NCI-H1417 treated with DMSO at 0.1 percent for 48 hours (cell line): ENCODE results near the gene SPDYE5.
"Not testable (repeated sequence)": the region's sequence is repeated elsewhere in the genome, so short reads cannot be mapped to it uniquely, and the experiment has no call there.

Experiments
- DNase-seq: peaks from one replicate; lab custom pipeline; 2025; lab: John Stamatoyannopoulos, UW

SPDYE5 gene, protein sequence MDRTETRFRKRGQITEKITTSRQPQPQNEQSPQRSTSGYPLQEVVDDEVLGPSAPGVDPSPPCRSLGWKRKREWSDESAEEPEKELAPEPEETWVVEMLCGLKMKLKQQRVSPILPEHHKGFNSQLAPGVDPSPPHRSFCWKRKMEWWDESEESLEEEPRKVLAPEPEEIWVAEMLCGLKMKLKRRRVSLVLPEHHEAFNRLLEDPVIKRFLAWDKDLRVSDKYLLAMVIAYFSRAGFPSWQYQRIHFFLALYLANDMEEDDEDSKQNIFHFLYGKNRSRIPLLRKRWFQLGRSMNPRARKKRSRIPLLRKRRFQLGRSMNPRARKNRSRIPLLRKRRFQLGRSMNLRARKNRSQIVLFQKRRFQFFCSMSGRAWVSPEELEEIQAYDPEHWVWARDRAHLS

GRCh38 chr7:75492020-75492419 is at the start of gene SPDYE5:
TSS of gene SPDYE5 (plus strand) at chr7:75492320. CDS start at chr7:75494048, 1,728 bp downstream.
- DNase-seq = not testable (repeated sequence)

DNA sequence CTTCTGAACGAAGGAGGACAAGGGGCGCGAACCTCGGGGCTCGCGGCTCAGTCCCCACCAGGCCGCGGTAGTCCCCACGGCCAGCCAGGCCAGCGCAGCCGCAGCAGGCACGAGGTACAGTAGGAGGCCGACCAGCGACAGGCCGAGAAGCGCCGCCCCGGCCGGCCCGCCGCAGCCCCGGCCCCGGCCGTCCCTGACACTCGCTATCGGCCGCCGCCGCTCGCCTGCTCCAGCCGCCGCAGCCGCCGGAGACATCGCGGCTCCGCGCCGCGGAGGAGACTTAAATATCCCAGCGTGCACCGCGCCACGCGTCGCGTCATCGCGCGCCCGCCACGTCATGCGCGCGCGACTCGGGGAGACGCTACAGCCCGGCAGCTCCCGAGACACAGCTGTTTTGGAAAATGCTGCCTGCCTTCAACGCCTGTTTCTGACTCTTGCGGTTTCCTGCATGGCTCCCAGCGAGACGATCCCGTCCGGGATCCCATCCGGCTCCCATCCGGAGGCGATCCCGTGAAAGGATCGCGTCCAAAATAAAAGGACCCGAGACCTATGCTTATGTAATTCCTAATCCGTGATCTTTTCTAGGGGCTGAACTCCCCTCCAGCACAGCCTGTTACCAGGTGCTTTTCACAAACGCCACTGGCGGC is 49.5 kb upstream of the SPDYE5 start:
- DNase-seq = not testable (repeated sequence)

DNA sequence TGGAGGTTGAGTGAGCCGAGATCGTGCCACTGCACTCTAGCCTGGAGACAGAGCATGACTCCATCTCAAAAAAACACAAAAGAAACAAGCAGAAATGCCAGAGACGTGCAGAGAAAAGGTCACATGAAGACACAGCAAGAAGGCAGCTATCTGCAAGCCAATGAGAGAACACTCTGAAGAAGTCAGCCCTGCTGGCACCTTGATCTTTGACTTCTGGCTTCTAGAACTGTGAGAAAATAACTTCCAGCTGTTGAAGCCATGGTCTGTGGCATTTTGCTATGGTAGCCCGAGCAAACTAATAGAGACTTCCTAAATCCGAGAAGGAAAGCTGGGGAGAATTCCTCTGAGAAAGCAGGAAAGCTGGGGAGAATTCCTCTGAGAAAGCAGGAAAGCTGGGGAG is 42.2 kb upstream of the SPDYE5 start:
- not testable (repeated sequence) for DNase-seq

DNA sequence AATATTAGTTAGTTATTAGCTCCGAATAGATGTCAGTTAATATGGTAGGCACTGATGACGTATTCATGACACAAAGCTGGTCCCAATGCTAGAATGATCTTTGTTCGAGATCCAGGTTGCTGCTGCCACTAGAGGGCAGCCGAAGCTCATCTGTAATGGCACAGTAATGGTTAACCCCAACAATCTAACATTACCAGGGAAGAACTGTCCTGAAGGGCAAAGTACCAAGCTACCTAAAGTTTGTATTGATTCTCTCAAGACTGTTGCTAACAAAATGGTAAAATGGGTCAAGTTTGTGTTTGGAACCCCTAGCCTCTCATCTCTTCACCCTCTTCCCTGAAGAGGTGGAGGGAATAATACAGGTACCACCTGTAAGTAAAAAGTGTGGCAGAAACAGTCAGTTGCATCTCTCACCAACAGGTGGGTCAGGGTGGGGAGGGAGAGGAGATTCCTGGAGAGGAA is 39.6 kb upstream of the SPDYE5 start:
- DNase-seq = not testable (repeated sequence)

GRCh38 chr7:75456403-75456802 is 35.7 kb upstream of the SPDYE5 start:
- not testable (repeated sequence) for DNase-seq

DNA sequence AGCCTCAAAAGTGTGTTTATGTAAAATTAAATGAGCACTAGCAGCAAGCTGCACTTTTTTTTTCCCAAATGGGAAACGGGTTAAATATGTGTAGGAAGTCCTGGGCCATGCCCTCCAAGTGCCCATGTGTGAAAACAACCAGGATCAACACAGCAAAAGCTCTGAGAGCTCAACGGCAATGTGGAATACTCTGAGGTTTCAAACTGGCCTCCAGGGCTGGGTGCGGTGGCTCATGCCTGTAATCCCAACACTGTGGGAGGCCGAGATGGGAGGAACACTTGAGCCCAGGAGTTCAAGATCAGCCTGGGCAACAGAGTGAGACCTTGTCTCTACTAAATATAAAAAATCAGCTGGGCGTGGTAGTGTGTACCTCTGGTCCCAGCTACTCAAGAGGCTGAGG is 34.1 kb upstream of the SPDYE5 start:
- DNase-seq = not testable (repeated sequence)

- not testable (repeated sequence) for DNase-seq
Measured at GRCh38 chr7:75460541-75460940, 31.6 kb upstream of the SPDYE5 start.

GRCh38 chr7:75470166-75470565 is 22.0 kb upstream of the SPDYE5 start:
- not testable (repeated sequence) for DNase-seq

DNA sequence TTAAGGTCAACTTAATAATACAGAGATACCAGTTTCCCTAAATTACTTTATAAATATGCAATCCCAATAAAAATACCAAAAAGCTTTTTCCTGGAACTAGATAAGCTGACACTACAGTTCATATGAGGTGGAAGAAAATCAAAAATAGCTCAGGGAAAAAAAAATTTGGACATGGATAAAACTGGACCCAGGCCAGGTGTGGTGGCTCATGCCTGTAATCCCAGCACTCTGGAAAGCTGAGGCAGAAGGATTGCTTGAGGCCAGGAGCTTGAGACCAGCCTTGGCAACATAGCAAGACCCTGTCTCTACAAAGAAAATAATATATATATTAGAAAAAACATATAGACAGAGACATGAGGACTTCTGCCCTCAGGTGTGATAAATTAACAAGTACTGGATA is 14.7 kb upstream of the SPDYE5 start:
- not testable (repeated sequence) for DNase-seq

DNA sequence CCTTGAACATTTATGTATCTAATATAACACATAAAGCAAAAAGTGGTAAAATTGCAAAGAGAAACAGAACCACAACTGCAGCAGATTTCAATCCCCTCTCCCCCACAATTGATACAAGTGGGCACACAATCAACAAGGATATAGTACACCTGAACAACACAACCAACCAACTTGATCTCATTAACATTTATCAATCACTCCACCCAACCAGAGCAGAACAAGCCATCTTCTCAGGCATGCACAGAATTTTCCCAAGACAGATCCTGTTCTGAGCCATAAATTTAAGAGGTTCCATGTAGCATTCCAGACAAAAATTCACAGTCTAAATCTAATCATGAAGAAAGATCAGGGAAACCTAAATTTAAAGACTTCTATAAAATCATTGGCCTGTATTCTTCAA is 11.8 kb upstream of the SPDYE5 start:
- DNase-seq = not testable (repeated sequence)

DNA sequence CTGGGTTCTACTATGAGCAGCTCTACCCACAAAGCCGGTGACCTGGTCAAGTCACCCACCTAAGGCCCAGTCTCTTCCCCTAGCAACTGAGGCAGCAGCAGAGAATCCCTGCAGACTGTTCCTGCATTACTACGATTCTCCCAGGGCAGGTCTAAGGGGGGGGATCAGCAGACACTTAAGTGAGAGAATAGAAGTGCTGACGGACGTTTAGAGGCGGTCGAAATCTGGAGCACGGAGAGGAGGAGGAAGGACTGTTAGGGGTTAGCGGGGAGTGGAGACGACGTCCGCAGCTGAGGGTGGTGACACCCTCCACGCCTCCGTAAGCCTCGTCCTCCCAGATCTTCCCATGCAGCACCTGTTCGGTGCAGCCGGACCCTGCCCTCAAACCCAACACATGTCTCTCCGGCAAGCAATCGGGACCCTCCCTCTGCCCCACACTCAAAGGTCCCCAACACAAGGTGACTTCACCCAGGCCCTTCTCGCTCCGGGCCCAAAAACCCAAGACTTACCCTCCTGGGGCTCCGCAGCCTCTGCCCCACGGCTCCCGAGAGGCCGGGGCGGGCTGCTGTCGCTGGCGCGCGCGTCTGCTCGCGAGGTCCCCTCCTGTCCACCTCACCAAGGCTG is 6.7 kb upstream of the SPDYE5 start:
- DNase-seq = not testable (repeated sequence)

DNA sequence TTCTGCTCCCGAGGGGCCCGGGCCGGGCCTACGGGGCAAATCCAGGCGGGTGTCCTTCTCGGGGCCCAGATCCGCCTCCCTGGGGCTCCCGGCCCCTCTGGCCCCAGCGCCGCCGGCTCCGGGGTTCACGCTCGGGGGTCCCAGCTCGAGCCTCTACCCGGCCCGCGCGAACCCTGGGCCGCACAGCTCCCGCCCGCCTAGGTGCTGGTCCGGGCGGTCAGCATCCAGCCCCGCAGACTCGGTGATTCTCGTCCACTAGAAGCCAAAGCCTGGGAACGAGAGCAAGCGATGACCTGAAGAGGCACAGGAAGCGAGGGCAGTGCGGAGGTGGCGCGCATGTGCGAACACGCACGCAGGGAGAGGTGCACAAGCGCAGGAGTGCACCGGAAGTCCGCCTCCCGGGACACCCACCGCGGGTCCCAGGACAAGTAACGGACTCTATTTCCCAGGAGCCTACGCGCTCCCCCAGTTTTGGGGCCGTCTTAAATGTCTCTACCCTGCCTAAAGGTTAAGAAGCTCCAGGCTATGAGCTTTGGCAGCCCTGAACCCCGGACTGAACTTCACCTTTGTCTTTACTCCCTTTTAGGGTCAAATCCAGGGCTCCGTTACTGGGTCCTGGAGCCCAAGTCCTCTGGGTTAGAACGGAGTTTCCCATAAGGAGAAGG is 6.0 kb upstream of the SPDYE5 start, which contains the start of gene POM121C:
Gene POM121C (minus strand): TSS at position 321 of the 665 bp plus-strand sequence. CDS start 44,803 bp downstream, outside the sequence.
- DNase-seq = peak; percentile 31

- DNase-seq = not testable (repeated sequence)
Measured at GRCh38 chr7:75509033-75509432, 16.9 kb downstream of the SPDYE5 start.

DNA sequence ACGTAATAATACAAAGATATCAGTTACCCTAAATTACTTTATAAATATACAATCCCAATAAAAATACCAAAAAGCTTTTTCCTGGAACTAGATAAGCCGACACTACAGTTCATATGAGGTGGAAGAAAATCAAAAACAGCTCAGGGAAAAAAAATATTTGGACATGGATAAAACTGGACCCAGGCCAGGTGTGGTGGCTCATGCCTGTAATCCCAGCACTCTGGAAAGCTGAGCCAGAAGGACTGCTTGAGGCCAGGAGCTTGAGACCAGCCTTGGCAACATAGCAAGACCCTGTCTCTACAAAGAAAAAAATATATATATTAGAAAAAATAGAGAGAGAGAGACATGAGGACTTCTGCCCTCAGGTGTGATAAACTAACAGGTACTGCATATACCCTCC is 26.7 kb downstream of the SPDYE5 start:
- not testable (repeated sequence) for DNase-seq

- DNase-seq = not testable (repeated sequence)
Measured at GRCh38 chr7:75521727-75522126, 29.6 kb downstream of the SPDYE5 start.

DNA sequence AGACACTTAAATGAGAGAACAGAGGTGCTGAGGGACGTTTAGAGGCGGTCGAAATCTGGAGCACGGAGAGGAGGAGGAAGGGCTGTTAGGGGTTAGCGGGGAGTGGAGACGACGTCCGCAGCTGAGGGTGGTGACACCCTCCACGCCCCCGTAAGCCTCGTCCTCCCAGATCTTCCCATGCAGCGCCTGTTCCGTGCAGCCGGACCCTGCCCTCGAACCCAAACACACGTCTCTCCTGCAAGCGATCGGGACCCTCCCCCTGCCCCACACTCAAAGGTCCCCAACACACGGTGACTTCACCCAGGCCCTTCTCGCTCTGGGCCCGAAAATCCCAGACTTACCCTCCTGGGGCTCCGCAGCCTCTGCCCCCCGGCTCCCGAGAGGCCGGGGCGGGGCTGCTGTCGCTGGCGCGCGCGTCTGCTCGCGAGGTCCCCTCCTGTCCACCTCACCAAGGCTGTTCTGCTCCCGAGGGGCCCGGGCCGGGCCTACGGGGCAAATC is 35.2 kb downstream of the SPDYE5 start:
- not testable (repeated sequence) for DNase-seq

DNA sequence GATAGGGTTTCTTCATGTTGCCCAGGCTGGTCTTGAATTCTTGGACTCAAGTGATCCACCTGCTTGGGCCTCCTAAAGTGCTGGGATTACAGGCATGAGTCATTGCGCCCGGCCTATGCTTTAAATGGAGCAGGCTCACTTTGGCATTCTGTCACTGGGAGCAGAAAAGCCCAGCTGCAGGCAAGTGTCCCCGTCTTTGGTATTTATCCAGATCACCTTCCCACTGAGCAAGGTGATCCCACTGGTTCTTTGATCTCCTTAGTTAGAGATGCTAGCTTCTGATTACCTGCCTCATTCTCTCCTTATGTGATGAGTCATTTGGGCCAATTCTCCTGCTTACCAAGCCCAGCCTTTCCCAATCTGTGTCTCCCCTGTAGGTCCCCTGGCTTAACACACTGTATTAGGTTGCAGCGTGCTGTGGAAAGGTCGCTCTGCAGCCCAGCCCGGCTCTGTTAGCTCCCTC is 39.3 kb downstream of the SPDYE5 start:
- DNase-seq = no peak

- DNase-seq = no peak
Measured at GRCh38 chr7:75532639-75533038, 40.5 kb downstream of the SPDYE5 start.

- DNase-seq = no peak
Measured at GRCh38 chr7:75533926-75534325, 41.8 kb downstream of the SPDYE5 start.

DNA sequence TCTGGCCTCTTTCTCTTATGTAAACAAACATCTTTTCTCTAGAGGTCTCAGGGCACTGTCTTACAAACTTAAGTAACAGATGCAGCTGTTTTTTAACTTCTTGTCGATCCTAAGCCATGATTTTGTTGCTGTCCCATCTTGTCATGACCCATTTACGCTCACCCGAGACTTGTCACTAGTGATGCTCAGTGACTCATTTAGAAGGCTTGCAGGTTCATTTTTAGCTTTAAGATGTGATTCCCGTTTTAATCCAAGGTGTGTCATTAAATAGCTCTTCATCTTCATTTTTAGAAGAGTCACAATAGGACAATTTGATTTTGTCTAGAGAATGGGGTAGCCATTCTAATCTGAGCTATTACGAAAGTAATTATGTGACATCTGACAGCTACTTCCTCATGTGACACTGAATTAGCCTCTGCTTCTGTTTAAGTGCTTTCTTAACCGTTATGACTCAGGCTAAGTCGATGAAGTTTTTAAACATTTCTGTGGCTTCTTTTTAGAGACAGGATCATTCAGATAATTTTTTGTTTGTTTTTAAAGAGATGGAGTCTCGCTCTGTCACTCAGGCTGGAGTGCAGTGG is 42.7 kb downstream of the SPDYE5 start:
- DNase-seq = no peak

GRCh38 chr7:75536491-75536890 is 44.4 kb downstream of the SPDYE5 start:
- DNase-seq = no peak
